ENCODE measurements around the gene IQCB1.
"Not testable (repeated sequence)": the region's sequence is repeated elsewhere in the genome, so short reads cannot be mapped to it uniquely, and the experiment has no call there.

IQCB1 gene

DNA sequence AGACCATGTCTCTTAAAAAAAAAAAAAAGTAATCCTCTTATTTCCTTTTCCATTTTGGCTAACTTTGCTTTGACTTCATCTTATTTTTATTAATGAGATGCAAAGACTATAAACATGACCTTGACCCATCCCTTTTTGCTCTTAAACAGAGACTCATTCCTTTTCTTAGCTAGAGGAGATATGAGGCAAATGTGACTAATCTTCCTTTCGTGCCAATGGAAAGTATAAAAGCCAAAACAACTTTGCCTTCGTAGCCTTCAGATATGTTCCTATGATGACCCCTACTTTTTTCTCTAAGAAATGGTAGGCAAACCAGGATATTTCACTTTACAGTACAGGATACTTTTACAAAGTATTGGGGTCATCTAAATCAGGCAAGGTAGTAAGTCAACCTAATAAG is 48.4 kb downstream of the IQCB1 start:
- Histone ChIP-seq H3K79me2 (ENCODE audit: insufficient read depth, low read length) (no peaks in the 10 kb centered on the region), H3K9me2 (replicated peaks; ENCODE audit: low read depth, low read length) (no peaks in the 10 kb centered on the region), H3K9ac (ENCODE audit: low read depth, low read length, poor library complexity, severe bottlenecking) (no peak overlapping the region), H4K20me1 (ENCODE audit: insufficient read depth, low read length, poor library complexity, severe bottlenecking) (no peaks in the 10 kb centered on the region), H3K36me3 (ENCODE audit: insufficient read depth, low read length) (peaks cover 68% of the 10 kb centered on the region), H3F3A (ENCODE audit: low read depth) (no peaks in the 10 kb centered on the region), H3K4me2 (ENCODE audit: low read depth, low read length, poor library complexity, severe bottlenecking) (no peak overlapping the region), H3K9me3 (ENCODE audit: insufficient read depth, low read depth, low read length) (no peaks in the 10 kb centered on the region), H2AFZ (ENCODE audit: low read length) (no peak overlapping the region), H3K4me3 (ENCODE audit: low read length, poor library complexity, severe bottlenecking) (no peak overlapping the region), H3K4me1 (ENCODE audit: insufficient read depth, low read length, poor library complexity, severe bottlenecking) (no peaks in the 10 kb centered on the region), H3K27me3 (ENCODE audit: insufficient read depth, low read length, poor library complexity, severe bottlenecking) (no peaks in the 10 kb centered on the region)
- TF ChIP-seq EZH2phosphoT487 (IDR thresholded peaks at IDR 0.05; ENCODE audit: borderline replicate concordance): no peak
- TF ChIP-seq, protein P1, sequence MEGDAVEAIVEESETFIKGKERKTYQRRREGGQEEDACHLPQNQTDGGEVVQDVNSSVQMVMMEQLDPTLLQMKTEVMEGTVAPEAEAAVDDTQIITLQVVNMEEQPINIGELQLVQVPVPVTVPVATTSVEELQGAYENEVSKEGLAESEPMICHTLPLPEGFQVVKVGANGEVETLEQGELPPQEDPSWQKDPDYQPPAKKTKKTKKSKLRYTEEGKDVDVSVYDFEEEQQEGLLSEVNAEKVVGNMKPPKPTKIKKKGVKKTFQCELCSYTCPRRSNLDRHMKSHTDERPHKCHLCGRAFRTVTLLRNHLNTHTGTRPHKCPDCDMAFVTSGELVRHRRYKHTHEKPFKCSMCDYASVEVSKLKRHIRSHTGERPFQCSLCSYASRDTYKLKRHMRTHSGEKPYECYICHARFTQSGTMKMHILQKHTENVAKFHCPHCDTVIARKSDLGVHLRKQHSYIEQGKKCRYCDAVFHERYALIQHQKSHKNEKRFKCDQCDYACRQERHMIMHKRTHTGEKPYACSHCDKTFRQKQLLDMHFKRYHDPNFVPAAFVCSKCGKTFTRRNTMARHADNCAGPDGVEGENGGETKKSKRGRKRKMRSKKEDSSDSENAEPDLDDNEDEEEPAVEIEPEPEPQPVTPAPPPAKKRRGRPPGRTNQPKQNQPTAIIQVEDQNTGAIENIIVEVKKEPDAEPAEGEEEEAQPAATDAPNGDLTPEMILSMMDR (conservative IDR thresholded peaks at IDR 0.05; ENCODE audit: low read length): no peak

DNA sequence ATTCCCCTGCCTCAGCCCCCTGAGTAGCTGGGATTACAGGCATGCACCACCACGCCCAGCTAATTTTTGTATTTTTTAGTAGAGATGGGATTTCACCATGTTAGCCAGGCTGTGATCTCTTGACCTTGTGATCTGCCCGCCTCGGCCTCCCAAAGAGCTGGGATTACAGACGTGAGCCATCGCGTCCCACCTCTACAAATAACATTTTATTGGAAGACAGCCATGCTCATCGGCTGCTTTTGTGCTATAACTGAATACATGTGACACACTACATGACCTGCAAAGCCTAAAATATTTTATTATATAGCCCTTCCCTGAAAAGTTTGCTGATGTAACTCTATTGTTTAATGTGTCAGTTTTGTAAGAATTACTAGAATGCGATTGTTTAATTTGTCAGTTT is 52.1 kb downstream of the IQCB1 start:
- H3K79me2 ChIP-seq (ENCODE audit: insufficient read depth, low read length); H3K9me3 ChIP-seq (ENCODE audit: insufficient read depth, low read depth, low read length); H3K27me3 ChIP-seq (ENCODE audit: insufficient read depth, low read length, poor library complexity, severe bottlenecking); H2AFZ ChIP-seq (ENCODE audit: low read length); H3F3A ChIP-seq (ENCODE audit: low read depth); H3K9me2 ChIP-seq (replicated peaks; ENCODE audit: low read depth, low read length); H4K20me1 ChIP-seq (ENCODE audit: insufficient read depth, low read length, poor library complexity, severe bottlenecking); H3K4me1 ChIP-seq (ENCODE audit: insufficient read depth, low read length, poor library complexity, severe bottlenecking); H3K9ac ChIP-seq (ENCODE audit: low read depth, low read length, poor library complexity, severe bottlenecking); H3K4me3 ChIP-seq (ENCODE audit: low read length, poor library complexity, severe bottlenecking); H3K4me2 ChIP-seq (ENCODE audit: low read depth, low read length, poor library complexity, severe bottlenecking): not testable (repeated sequence)
- H3K36me3 ChIP-seq (ENCODE audit: insufficient read depth, low read length): peaks cover 72% of the 10 kb centered on the region

DNA sequence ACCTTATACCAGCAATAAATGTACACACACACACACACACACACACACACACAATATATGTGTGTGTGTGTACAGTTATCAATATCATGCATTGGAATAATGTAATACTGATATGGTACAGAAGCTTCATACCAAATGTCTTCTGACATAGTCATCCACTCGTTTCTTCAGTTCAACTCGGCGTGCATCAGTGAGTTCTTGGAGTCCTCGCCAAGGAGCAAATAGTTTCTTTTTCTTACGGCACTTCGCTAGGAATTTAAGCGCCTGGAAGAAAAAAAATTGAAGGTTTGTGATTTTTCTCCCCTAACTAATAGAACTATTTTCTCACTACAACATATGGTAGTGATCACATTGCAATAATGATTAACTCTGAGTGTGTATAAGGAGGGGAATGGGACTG is 53.2 kb downstream of the IQCB1 start:
- Histone ChIP-seq H3K36me3 (ENCODE audit: insufficient read depth, low read length) (peaks cover 74% of the 10 kb centered on the region), H3K9me2 (replicated peaks; ENCODE audit: low read depth, low read length) (no peaks in the 10 kb centered on the region), H3K4me1 (ENCODE audit: insufficient read depth, low read length, poor library complexity, severe bottlenecking) (no peaks in the 10 kb centered on the region), H3K4me2 (ENCODE audit: low read depth, low read length, poor library complexity, severe bottlenecking) (no peak overlapping the region), H3K9ac (ENCODE audit: low read depth, low read length, poor library complexity, severe bottlenecking) (no peak overlapping the region), H3F3A (ENCODE audit: low read depth) (no peaks in the 10 kb centered on the region), H3K79me2 (ENCODE audit: insufficient read depth, low read length) (no peaks in the 10 kb centered on the region), H4K20me1 (ENCODE audit: insufficient read depth, low read length, poor library complexity, severe bottlenecking) (no peaks in the 10 kb centered on the region), H3K27me3 (ENCODE audit: insufficient read depth, low read length, poor library complexity, severe bottlenecking) (no peaks in the 10 kb centered on the region), H3K9me3 (ENCODE audit: insufficient read depth, low read depth, low read length) (no peaks in the 10 kb centered on the region), H2AFZ (ENCODE audit: low read length) (no peak overlapping the region), H3K4me3 (ENCODE audit: low read length, poor library complexity, severe bottlenecking) (no peak overlapping the region)
- TF ChIP-seq, protein P1 (conservative IDR thresholded peaks at IDR 0.05; ENCODE audit: low read length): no peak
- TF ChIP-seq EZH2phosphoT487 (IDR thresholded peaks at IDR 0.05; ENCODE audit: borderline replicate concordance): no peak

DNA sequence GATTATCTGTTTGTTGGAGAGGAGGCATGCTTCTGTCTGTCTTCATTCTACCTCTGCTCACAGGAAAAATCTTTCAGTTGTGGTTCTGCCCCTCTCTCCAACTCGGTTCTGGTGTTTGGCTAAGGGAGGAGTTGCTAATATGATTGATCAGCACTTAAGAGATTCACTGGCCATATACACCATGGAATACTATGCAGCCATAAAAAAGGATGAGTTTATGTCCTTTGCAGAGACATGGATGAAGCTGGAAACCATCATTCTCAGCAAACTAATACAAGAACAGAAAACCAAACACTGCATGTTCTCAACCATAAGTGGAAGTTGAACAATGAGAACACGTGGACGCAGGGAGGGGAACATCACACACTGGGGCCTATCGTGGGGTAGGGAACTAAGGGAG is 59.8 kb downstream of the IQCB1 start:
- H3K36me3 ChIP-seq (ENCODE audit: insufficient read depth, low read length): peaks cover 88% of the 10 kb centered on the region
- not testable (repeated sequence) for H3K4me1 ChIP-seq (ENCODE audit: insufficient read depth, low read length, poor library complexity, severe bottlenecking); H2AFZ ChIP-seq (ENCODE audit: low read length); H4K20me1 ChIP-seq (ENCODE audit: insufficient read depth, low read length, poor library complexity, severe bottlenecking); H3F3A ChIP-seq (ENCODE audit: low read depth); H3K9ac ChIP-seq (ENCODE audit: low read depth, low read length, poor library complexity, severe bottlenecking); H3K9me3 ChIP-seq (ENCODE audit: insufficient read depth, low read depth, low read length); H3K9me2 ChIP-seq (replicated peaks; ENCODE audit: low read depth, low read length); H3K79me2 ChIP-seq (ENCODE audit: insufficient read depth, low read length); H3K4me3 ChIP-seq (ENCODE audit: low read length, poor library complexity, severe bottlenecking); H3K4me2 ChIP-seq (ENCODE audit: low read depth, low read length, poor library complexity, severe bottlenecking); H3K27me3 ChIP-seq (ENCODE audit: insufficient read depth, low read length, poor library complexity, severe bottlenecking)

All from Loucy (cell line).